Breast epithelium (tissue), 4 donors: ENCODE results near the gene SMCO4. TPM values are rescaled to one million over a fixed set of nuclear protein-coding genes. Genes with fewer than 3 reads are reported as not detected.

Experiments
- DNase-seq, 2 donors: peaks; one replicate each; pipeline ENCODE4 v3.0.0-alpha.2; 2019; ENCODE audit warnings: low spot score in 2 of 2
- H3K27ac ChIP-seq, 2 donors: fragments of 200-600 bp; sonication (generic) in 1 of 2; one replicate each; pipeline ENCODE4 v1.5.1; 2016 to 2019; ENCODE audit warnings: mild to moderate bottlenecking in 1 of 2
- H3K27me3 ChIP-seq, 2 donors: fragments of 200-600 bp; sonication (generic) in 1 of 2; one replicate each; pipeline versions ENCODE4 v1.5.1 to v1.6.0; 2017 to 2019; ENCODE audit warnings: control low read depth in 1 of 2, mild to moderate bottlenecking in 1 of 2
- H3K36me3 ChIP-seq: fragments of 200-600 bp; one replicate; pipeline ENCODE4 v1.5.1; 2019
- H3K4me1 ChIP-seq, 2 donors: fragments of 200-600 bp; sonication (generic); one replicate each; pipeline ENCODE4 v1.5.1; 2016 to 2019; ENCODE audit warnings: control low read depth in 1 of 2
- H3K4me3 ChIP-seq, 3 donors: fragments of 200-600 bp; sonication (generic); 1 replicate in 2 of 3; 2 replicates in 1 of 3; pipeline ENCODE4 v1.5.1; 2016 to 2019; ENCODE audit warnings: mild to moderate bottlenecking in 3 of 3, moderate library complexity in 2 of 3
- H3K9me3 ChIP-seq, 2 donors: fragments of 200-600 bp; sonication (generic) in 1 of 2; one replicate each; pipeline ENCODE4 v1.5.1; 2016 to 2019; ENCODE audit warnings: control low read depth in 1 of 2
- POLR2A ChIP-seq: fragments of 450-650 bp; IDR thresholded peaks from one replicate; pipeline ENCODE4 v1.6.1; 2016; ENCODE audit warnings: antibody characterized with exemption, mild to moderate bottlenecking, moderate library complexity
- POLR2AphosphoS5 ChIP-seq, 3 donors: sonication (generic); formaldehyde crosslinking; IDR thresholded peaks; one replicate each; pipeline ENCODE4 v1.6.1; 2017; ENCODE audit warnings: antibody characterized with exemption in 3 of 3
- intact Hi-C: fragments of 100-400 bp; cut with DNase I; formaldehyde crosslinking; loops from one replicate; pipeline ENCODE4 v1.15.1; 2023; ENCODE audit warnings: low total_unique reads
- total RNA-seq, 3 donors: library from RNA; depleted of rRNA; stranded (reverse); fragments of >200 nt; gene quantifications; one replicate each; pipeline ENCODE4 v1.1.0, GENCODE V29; 2016
- TF ChIP-seq, protein P1 (sequence below), 3 donors: fragments of 450-650 bp; IDR thresholded peaks; one replicate each; pipeline ENCODE4 v1.5.1; 2016 to 2017; ENCODE audit warnings: antibody characterized with exemption in 3 of 3, mild to moderate bottlenecking in 3 of 3, moderate library complexity in 3 of 3

Gene SMCO4
- total RNA-seq, 3 donors from 2014 or later, result 13.4 to 64.4 (median 21.0) TPM

DNA sequence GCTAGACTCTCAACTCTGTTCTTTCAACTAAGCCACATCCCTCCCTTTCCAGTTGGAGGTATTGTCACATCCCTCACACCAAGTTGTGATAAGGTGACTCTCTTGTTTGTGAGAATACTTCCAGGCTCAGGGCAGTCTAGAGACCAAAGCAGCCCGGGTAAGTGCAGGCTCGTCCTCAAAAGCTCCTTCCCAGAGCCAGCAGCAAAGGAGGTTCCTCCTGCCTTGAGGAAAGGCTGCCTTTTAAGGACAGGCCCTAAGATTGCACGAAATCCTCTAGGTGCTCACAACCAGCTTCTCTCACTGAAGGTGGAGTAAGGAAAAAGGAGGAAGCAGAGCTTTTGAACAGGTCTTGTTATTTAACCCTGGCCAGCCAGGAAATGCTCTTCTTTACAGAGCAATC, 53.4 kb downstream of the SMCO4 start:
- DNase-seq, result no peak
- Histone ChIP-seq H3K36me3 (no peaks in the 10 kb centered on the region), H3K27me3 (no peaks in the 10 kb centered on the region), H3K4me3 (no peak overlapping the region), H3K4me1 (no peaks in the 10 kb centered on the region), H3K9me3 (no peaks in the 10 kb centered on the region), H3K27ac (no peak overlapping the region)
- intact Hi-C loops, result no loop called here
- TF ChIP-seq POLR2A, result no peak
- TF ChIP-seq, protein P1, sequence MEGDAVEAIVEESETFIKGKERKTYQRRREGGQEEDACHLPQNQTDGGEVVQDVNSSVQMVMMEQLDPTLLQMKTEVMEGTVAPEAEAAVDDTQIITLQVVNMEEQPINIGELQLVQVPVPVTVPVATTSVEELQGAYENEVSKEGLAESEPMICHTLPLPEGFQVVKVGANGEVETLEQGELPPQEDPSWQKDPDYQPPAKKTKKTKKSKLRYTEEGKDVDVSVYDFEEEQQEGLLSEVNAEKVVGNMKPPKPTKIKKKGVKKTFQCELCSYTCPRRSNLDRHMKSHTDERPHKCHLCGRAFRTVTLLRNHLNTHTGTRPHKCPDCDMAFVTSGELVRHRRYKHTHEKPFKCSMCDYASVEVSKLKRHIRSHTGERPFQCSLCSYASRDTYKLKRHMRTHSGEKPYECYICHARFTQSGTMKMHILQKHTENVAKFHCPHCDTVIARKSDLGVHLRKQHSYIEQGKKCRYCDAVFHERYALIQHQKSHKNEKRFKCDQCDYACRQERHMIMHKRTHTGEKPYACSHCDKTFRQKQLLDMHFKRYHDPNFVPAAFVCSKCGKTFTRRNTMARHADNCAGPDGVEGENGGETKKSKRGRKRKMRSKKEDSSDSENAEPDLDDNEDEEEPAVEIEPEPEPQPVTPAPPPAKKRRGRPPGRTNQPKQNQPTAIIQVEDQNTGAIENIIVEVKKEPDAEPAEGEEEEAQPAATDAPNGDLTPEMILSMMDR (IDR thresholded peaks at IDR 0.05), result no peak
- no peak for TF ChIP-seq POLR2AphosphoS5 (IDR thresholded peaks at IDR 0.05)

DNA sequence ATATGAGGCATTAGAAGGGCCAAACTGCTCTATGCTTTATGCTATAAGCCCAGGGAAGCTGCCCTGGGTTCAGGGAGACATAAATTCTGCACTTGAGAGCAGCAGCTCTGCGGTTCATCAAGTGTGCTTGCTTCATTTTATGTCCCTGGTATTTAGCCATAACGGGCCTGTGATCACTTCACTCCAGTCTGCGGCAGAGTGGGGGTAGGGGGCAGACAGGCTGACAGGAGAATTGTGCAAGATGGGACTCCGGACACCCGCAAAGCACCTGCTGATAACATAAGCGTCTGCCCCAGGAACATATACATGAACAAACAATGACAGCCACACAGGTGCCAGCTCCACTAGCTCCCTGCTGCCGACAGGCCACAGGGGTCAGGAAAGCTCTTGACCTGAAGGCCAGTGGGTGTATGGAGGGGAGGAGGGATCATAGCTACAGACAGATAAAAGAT, 56.1 kb downstream of the SMCO4 start:
- H3K27me3 ChIP-seq, result no peaks in the 10 kb centered on the region
- TF ChIP-seq POLR2AphosphoS5 (IDR thresholded peaks at IDR 0.05) (no peak), POLR2A (no peak)
- TF ChIP-seq, protein P1 (IDR thresholded peaks at IDR 0.05), result no peak
- H3K27ac ChIP-seq, result no peak overlapping the region
- no peaks in the 10 kb centered on the region for H3K4me1 ChIP-seq
- no peak overlapping the region for H3K4me3 ChIP-seq
- intact Hi-C loops, result no loop called here
- DNase-seq, result no peak
- no peaks in the 10 kb centered on the region for H3K9me3 ChIP-seq
- no peaks in the 10 kb centered on the region for H3K36me3 ChIP-seq

DNA sequence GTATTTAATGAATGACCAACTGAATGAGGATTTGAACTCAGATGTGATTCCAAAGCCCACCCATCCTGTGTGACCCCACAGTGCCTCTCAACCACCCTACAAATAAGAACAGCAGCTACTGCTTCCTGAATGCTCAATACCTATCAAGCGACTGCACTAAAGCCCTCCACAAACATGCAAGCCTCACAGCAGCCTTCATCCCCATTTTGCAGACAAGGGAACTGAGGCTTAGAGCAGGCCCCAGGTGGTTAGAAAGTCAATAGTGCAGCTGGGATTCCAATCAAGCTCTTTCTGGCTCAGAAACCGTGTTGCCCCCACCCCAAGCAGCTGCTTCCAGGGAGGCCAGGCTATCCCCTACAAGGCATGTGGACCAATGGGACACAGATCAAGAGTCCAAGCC, 57.2 kb downstream of the SMCO4 start:
- no peaks in the 10 kb centered on the region for H3K4me1 ChIP-seq
- DNase-seq, result no peak
- H3K27me3 ChIP-seq, result no peaks in the 10 kb centered on the region
- H3K27ac ChIP-seq, result no peak overlapping the region
- H3K36me3 ChIP-seq, result no peaks in the 10 kb centered on the region
- no peak overlapping the region for H3K4me3 ChIP-seq
- intact Hi-C loops, result no loop called here
- no peaks in the 10 kb centered on the region for H3K9me3 ChIP-seq
- TF ChIP-seq POLR2A, result no peak

DNA sequence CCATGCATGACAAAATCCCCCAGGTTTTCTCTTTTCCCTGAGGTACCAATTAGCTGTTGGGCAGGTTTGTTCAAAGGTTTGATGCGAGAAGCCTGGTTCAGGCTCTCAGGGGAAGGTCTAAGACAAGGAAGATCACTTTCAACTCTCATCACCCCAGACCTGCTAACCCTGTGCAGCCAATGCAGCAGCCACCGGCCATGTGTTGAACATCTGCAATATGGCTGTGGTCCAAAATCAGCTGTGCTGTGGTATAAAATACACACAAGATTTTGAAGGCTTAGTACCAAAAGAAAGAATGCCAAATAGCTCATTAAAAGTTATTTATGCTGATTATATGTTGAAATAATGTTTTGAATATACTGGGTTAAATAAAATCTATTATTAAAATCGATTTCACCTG, 58.5 kb downstream of the SMCO4 start:
- TF ChIP-seq POLR2A (no peak), POLR2AphosphoS5 (IDR thresholded peaks at IDR 0.05) (no peak)
- TF ChIP-seq, protein P1 (IDR thresholded peaks at IDR 0.05), result no peak
- intact Hi-C loops, result no loop called here
- no peaks in the 10 kb centered on the region for H3K27me3 ChIP-seq
- H3K4me1 ChIP-seq, result no peaks in the 10 kb centered on the region
- no peaks in the 10 kb centered on the region for H3K36me3 ChIP-seq
- H3K9me3 ChIP-seq, result no peaks in the 10 kb centered on the region
- no peak overlapping the region for H3K27ac ChIP-seq
- no peak for DNase-seq
- no peak overlapping the region for H3K4me3 ChIP-seq

DNA sequence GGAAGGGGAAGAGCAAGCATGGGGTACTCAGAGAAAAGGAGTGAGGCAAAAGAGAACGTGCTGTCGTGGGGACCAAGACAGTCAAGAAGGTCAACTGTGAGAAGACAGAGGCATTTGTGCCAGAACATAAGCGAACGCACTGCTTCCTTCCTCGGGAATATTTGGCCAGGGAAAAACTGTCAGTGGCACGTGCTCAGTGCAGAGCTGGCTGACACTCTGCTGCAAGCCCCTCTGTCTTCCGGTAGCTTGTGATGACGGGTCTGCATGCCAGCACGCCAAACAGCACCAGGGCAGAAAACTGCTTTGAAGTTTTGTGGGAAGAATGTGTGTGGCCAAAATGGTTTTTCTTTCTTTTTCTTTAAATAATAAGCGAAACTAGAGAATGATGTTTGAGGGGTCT, 60.6 kb downstream of the SMCO4 start:
- Histone ChIP-seq H3K27me3 (no peaks in the 10 kb centered on the region), H3K9me3 (no peaks in the 10 kb centered on the region), H3K4me1 (no peaks in the 10 kb centered on the region), H3K27ac (peak overlapping the region in 1 of 2 donors; percentile 18), H3K36me3 (no peaks in the 10 kb centered on the region), H3K4me3 (no peak overlapping the region)
- DNase-seq, result no peak
- intact Hi-C loops, result no loop called here
- no peak for TF ChIP-seq POLR2A

DNA sequence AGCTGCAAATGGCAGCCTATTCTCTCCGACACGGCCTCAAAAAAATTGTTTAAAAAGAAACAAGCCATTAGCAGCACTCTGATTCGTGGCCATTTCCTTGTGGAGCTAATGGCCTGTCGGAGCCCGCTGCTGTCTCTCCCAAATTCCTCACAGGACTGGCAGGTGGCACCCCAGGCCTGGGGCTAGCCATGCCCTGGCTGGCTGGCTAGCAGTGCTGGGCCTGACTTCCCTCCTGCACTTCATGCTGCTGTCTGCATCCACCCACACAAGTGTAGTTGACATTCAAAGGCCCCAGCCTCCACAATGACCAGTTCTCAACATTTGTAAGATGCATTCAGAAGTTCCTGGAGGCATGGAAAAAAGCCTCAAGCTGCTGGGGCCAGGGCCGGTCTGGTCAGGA, 61.5 kb downstream of the SMCO4 start:
- intact Hi-C loops, result no loop called here
- DNase-seq, result peak; percentile 53 to 56
- Histone ChIP-seq H3K4me3 (no peak overlapping the region), H3K4me1 (no peaks in the 10 kb centered on the region), H3K27me3 (no peaks in the 10 kb centered on the region), H3K9me3 (no peaks in the 10 kb centered on the region), H3K27ac (peak overlapping the region; percentile 18 to 52), H3K36me3 (no peaks in the 10 kb centered on the region)
- TF ChIP-seq, protein P1 (IDR thresholded peaks at IDR 0.05), result no peak
- peak in 1 of 3 donors; percentile 33 for TF ChIP-seq POLR2AphosphoS5 (IDR thresholded peaks at IDR 0.05)
